Measurements from ENCODE around the gene TBKBP1. TPM values are rescaled to one million over a fixed set of nuclear protein-coding genes. Genes with fewer than 3 reads are reported as not detected.

TBKBP1 gene, protein sequence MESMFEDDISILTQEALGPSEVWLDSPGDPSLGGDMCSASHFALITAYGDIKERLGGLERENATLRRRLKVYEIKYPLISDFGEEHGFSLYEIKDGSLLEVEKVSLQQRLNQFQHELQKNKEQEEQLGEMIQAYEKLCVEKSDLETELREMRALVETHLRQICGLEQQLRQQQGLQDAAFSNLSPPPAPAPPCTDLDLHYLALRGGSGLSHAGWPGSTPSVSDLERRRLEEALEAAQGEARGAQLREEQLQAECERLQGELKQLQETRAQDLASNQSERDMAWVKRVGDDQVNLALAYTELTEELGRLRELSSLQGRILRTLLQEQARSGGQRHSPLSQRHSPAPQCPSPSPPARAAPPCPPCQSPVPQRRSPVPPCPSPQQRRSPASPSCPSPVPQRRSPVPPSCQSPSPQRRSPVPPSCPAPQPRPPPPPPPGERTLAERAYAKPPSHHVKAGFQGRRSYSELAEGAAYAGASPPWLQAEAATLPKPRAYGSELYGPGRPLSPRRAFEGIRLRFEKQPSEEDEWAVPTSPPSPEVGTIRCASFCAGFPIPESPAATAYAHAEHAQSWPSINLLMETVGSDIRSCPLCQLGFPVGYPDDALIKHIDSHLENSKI
- 0.18 and 0.20 TPM in 2 replicates for total RNA-seq (2014; rRNA removed; shearing (Covaris generic))

- no peak for DNase-seq (ENCODE audit: low spot score)
These were observed at the start of gene TBKBP1 for GRCh38 chr17:47693731-47694580. Gene TBKBP1, plus strand, starts transcription at chr17:47694161. Its CDS starts 1,952 bp downstream, at chr17:47696113.

GRCh38 chr17:47644324-47644723 is 49.6 kb upstream of the TBKBP1 start:
- no peak for DNase-seq (ENCODE audit: low spot score)

- peak; percentile 99 for DNase-seq (ENCODE audit: low spot score)
These were observed 44.6 kb upstream of the TBKBP1 start, which contains the start of gene KPNB1 for GRCh38 chr17:47649153-47649971. Gene KPNB1, plus strand, starts transcription at chr17:47649919. Its CDS starts 326 bp downstream, at chr17:47650245.

GRCh38 chr17:47649972-47650524 is 43.9 kb upstream of the TBKBP1 start:
- DNase-seq (ENCODE audit: low spot score) = no peak

GRCh38 chr17:47650525-47651522 is 43.1 kb upstream of the TBKBP1 start:
- DNase-seq (ENCODE audit: low spot score) = peak; percentile 95

DNA sequence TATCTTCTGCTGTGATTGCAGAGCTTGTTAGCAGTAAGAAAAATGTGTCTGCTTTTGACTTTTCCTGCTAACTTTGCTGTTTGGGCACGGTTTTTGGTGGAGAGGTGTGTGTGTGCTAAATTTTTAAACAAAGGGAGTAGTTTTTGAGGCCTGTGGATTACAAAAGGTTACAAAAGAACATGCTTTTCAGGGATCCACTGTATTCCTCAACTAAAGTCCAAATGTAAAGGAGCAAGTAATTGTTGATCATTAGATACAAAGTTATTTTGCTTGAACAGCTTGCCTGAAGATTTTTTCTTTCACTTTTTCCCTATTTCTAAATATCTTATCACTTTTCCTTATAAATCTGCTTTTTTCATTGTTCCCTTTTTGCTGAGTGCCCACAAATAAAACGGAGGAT is 42.3 kb upstream of the TBKBP1 start:
- no peak for DNase-seq (ENCODE audit: low spot score)

- no peak for DNase-seq (ENCODE audit: low spot score)
These were observed 41.4 kb upstream of the TBKBP1 start for GRCh38 chr17:47652570-47652969.

DNA sequence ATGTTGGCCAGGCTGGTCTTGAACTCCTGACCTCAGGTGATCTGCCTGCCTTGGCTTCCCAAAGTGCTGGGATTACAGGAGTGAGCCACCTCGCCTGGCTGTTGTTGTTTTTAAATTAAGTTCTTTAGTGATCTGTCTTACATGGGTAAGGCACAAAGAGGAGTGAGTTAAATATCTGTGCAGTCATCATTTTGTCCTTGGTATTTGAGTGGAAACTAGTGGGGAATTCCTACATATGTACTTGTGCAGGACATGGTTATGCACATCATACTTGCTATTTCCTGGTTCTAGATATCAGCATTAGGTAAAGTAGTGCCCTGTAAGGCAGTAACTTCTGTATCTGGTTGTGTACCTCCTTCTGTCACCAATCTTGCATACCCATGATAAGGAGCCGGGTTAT is 40.5 kb upstream of the TBKBP1 start:
- no peak for DNase-seq (ENCODE audit: low spot score)

DNA sequence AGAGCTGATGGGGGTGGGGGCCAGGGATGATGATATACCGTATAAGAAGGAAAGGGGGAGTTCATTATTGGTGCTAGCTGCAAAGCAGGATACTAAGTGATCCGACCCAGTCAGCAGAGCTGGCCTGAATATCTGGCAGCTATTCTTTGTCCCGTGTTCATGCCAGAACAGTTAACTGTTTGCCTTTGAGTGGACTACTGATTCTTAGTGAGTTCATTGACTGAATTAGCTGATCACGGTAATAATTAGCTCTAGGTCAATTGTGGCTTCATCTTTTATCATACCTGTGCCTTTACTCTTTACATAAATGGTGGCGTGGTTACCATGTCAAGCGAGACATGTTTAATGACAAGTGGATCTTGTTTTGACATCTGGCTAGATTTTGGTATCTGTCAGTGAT is 39.0 kb upstream of the TBKBP1 start:
- DNase-seq (ENCODE audit: low spot score) = no peak

- no peak for DNase-seq (ENCODE audit: low spot score)
These were observed 33.9 kb upstream of the TBKBP1 start for GRCh38 chr17:47660064-47660492.

DNA sequence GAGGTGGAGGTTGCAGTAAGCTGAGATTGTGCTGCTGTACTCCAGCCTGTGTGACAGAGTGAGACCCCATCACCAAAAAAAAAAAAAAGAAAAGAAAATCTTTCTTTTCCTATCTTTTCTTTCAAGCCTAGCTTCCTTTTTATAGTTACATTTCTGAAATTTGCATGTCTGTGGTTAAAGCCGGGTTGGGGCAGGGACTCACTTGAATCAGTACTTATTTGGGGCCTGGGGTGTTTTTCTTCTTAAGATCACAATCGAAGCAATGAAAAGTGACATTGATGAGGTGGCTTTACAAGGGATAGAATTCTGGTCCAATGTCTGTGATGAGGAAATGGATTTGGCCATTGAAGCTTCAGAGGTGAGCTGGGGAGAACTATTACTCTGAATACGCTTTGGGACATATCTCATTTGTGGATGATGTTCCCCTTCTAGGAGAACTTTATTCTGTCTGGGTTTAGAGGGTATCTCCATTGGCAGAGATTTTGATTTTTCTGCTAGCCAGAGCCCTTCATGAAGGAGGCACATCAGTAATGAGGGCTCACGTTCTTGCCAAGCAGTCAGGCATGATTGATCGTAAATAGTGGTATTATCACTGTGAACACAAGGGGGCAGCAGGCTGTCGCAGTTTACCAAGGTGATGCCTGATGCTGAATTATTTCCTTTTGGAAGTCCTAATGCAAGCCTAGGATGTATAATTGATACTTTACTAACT is 29.9 kb upstream of the TBKBP1 start:
- DNase-seq (ENCODE audit: low spot score) = peak; percentile 84

DNA sequence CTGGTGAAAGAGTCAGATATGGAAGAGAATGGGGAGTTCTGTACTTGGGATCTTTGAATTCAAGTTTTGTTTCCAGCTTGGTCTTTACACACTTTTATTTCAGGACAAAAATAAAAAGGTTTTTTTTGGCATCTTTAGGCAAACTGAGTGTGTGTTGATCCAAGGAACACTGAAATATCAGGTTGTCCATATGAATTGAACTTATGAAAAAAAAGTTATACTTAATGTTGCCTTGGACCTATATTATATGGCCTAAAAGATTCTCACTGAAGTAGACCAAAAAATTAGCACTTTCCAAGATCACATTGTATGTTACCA is 29.4 kb upstream of the TBKBP1 start:
- no peak for DNase-seq (ENCODE audit: low spot score)

DNA sequence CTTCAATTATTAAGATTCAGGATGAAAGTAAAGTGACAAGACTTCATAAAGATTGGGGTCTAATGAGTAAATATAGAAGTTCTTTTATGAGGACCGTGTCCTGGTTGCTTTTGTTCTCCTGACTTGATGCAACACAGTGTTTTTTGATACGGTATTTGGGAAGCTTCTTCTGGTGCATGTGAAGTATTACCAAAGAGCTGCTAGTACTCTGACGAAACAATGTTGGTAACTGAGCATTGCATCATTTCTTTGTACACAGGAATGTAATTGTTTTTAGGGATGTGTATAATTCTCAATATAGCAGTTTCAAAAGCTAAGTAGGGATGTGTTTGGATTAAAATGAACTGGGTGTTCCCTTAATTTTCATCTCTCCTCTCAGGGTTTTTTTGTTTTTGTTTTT is 28.3 kb upstream of the TBKBP1 start:
- DNase-seq (ENCODE audit: low spot score) = no peak

GRCh38 chr17:47669081-47669480 is 24.9 kb upstream of the TBKBP1 start:
- no peak for DNase-seq (ENCODE audit: low spot score)

DNA sequence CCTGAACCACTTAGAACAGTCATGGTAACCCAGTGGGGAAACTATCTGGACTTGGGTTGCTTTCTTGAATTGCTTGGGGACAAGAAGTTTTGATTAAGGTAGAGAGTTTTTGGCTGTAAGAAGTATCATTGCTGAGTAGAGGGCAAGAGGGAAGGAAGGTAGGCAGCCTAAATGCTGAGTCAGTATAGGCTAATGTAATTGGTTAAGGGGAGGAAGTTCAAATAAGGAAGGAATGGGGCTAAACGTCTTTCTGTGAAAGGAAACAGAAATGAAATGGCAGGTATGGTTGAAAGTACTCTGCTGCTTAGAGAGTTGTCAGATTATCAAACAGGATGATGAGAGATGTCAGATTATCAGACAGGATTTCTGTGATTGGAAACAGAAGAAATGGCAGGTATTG is 23.9 kb upstream of the TBKBP1 start:
- DNase-seq (ENCODE audit: low spot score) = no peak

GRCh38 chr17:47674499-47674898 is 19.5 kb upstream of the TBKBP1 start:
- DNase-seq (ENCODE audit: low spot score) = no peak

DNA sequence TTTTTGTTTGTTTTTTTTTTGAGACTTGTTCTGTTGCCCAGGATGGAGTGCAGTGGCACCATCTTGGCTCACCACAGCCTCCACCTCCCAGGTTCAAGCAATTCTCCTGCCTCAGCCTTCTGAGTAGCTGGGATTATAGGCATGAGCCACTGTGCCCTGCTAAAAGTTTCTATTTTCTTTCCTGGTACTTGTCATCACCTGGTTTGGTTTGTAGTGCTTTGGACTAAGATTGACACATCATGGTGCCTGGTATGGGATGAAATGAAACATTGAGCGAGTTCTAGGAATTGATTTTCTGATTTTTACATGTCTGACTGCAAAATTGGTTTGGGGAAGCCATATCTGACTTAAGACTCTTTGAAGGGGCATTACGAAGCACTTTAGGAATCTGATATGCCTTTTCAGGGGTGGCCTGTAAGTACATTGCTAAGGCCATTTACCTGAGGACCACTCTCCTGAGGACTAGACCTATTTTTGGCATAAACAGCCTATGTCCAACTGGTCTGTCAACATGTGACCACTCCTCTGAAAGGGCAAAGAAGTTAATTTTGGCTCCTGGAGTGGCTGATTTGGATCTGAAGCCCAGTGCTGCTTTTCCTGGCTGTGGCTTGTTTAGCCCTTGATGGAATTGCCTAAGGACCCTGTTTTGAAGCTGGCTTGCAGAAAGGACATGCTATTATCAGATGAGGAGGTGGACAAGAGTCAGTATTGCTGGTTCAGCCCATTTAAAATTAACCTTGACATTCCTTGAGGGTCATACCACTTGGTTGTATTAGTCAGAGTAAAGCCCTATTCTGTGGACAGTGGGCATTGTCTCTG is 18.4 kb upstream of the TBKBP1 start:
- DNase-seq (ENCODE audit: low spot score) = no peak

DNA sequence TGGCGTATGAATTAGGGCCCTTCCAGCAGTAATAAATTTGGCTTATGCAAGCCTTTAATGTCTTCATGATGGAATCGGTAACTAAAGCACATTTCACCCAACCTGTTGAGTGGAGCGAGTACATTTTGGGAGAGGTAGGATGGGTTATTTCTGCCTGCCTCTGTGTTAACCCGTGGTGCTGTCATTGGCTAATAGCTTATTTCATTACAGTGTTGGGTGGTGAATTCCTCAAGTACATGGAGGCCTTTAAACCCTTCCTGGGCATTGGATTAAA is 17.8 kb upstream of the TBKBP1 start:
- DNase-seq (ENCODE audit: low spot score) = no peak
